GM18511 (cell line): ENCODE measurements around the gene AKR1C2.
"Not testable (repeated sequence)": the region's sequence is repeated elsewhere in the genome, so short reads cannot be mapped to it uniquely, and the experiment has no call there.

Experiments
- ATAC-seq: cut with Tn5 transposase; IDR thresholded peaks from one replicate; pipeline ENCODE4 v1.9.1; 2021; ENCODE audit warnings: mild to moderate bottlenecking, moderate library complexity; ENCODE audit not compliant: unreplicated experiment

Gene AKR1C2

DNA sequence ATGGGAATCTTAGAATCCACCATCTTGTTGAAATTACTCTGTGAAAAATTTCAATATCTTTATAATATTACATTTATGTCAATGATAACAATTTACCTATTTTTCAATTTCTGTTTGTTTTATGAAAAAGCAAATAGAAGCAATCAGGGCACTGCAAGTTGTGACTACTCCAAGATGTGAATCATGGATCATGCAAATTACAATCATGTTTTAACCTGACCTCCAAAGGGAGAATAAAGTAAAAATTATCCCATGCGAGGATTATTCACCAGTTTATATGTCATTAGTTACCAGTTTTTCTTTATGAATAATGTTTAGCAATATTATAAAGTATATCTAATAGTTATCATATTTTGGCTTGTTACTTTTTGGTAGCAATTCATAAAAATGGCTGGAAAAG lies 41.3 kb downstream of the AKR1C2 start:
- ATAC-seq, result not testable (repeated sequence)

DNA sequence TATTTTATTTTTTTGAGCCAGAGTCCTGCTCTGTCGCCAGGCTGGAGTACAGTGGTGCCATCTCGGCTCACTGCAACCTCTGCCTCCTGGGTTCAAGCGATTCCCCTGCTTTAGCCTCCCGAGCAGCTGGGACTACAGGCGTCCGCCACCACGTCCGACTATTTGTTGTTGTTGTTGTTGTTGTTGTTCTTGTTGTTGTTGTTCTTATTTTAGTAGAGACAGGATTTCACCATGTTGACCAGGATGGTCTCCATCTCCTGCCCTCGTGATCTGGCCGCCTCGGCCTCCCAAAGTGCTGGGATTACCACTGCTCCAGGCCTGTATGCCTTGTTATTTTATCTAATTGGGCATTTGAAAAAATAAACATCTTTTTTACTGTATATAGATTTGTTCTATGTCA lies 42.1 kb downstream of the AKR1C2 start:
- not testable (repeated sequence) for ATAC-seq

DNA sequence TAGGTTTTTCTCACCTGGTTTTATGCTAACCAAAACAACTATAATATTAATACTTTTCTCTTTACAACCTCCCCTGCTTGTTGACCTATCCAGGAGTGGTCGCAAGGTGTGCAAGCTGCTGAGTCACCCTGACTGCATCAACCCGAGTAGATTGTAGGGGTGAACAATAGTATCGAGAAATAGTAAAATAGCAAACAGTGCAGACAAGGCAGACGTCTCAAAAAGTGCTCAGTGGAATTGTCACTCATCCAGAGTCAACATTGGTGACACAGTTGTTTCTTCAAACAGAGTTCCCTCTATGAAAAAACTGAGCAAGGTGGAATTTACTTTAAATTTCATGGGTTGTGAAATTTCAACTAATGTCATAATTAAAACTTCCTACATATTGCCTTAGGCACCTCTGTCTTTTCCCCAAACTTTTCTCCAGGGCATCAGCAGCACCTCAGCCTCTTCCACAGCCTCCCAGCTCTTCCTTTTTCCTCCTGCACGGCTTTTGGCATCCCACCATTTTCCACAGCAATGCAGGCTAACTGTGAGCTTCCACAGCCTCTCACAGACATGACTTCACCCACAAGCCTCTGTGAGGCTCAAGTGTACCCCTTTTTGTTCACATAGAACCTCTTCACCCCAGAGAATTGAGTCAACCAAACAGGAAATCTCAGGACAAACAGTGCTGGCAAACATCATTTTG lies 46.6 kb downstream of the AKR1C2 start:
- not testable (repeated sequence) for ATAC-seq

DNA sequence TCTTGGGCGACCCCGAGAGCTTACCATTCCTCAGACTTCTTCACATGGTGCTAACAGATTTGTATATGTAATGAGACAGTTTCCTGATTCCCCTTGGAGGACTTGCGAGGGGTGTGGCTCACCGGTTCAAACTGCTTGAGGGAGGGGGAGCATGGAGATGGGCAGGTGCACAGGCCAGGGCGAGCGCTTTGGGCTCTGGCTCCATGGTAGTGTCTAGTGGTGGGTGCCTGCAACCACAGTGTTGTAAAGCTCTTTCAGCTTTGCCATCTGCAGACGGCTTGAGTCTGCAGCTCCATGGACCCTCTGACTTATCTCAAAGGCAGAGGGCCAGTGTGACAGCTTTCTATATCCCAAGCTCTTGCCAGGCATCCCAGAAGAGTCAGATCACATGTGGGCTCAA lies 47.6 kb downstream of the AKR1C2 start:
- not testable (repeated sequence) for ATAC-seq

DNA sequence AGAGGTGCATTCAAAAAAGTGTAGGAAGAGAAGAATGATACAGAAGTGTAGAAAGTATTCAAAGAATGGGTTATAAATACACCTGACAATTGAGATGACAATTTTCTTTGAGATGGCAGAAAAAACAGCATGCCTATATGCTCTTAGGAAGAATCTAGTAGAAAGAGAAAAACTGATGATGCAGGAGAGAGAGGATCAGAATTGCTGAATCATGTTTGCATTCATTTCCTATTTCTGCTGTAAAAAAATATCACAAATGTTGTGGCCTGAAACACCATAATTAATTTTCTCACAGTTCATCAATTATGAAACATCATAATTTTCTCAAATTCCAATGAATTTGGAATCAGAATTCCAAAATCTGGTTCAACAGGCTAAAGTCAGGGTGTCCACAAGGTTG lies 50.3 kb downstream of the AKR1C2 start:
- no peak for ATAC-seq

DNA sequence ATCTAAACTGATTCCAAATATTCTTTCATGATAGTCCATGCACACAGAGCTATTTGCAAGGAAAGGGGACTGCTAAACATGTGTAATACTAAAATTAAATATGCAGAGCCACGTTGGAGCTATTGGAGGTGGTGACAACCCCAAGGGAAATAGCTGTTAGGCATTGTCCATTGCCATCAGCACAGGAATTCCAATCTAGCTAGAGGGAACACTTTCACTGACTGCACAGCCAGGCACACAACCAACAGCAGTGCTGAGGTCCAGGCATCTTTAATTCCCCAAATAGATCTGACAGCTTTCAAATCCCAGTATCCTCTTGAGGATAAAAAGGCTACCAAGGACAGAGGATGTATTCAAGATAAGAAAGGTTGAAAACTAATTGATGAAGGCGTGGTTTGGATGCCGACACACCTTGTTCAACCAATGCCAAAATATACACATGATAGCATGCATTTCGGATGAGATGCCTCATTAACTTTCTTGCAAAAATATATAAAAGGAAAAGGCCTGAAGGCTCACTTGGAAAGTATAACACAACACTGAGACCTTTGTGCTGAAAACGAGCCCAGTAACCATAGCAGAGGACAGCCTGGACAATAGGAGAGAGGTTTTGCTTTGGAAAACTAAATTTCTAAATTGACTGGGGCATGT lies 52.0 kb downstream of the AKR1C2 start:
- ATAC-seq, result not testable (repeated sequence)

DNA sequence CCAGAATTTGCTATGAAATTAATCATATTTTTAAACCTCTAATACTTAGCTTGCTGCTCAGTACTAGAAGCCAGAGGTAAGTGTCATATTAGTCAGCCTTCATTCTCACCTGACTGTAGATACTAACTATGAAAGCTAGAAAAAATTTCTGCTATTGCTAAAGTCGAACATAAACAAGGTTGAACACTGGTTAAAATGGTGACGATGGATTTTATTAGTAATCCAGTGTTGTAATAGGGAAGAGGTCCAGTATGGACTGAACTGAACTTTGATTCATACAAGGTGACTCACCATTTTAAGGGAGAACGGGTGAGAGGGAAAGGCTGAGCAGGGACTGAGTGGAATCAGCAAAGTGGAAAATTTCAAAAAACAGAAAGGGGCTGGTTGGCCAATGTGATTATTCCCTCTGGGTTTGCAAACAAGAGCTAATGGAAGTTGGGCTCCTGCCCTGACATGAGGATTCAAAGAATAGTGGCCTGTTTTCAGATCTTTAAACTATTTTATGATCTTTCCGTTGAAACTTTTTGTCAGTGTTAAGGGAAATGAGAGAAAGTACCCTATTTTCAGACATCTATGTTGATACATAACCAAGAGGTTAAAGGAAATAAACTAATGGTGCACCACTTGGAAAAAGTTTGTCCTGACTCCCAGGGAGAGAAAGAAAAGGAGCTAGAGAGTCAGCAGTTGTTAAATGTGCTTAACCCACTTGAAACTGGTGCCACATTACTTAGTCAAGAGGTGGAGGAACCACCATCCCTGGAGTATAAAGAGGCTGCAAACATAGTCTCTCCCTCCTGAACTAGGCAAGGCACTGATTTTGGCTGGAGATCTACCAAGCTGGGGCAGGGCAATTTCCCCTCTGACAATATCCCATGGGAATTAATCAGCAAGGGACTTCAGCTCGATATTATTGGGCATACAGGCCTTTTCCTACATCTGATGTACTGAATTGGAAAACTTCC lies 55.7 kb downstream of the AKR1C2 start:
- no peak for ATAC-seq

DNA sequence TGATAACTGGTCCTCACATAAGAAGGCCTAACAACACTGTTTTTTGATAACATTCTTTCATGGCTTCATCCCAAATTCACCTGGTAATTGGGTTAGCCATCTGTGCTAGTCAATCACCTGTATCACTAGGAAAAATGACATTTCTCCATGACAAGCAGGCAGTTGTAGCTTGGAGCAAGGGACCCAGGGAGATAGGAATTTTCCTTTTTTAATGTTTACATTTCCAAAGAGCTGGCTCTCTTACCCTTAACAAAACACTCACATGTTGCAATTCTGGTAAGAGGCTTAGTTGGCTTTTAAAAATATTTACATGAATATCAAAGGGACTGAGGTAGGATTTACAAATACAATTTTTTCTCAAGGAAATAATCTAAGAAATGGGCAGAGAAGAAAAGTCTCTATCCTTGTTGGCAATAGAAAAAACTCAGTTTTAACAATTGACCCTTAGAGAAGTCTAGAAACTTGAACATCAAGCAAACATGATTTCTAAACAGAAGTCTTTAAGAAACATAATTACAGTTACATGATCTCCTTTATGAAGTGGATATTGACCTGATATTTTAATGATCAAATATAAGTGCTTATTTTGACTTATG lies 56.5 kb downstream of the AKR1C2 start:
- ATAC-seq, result no peak

DNA sequence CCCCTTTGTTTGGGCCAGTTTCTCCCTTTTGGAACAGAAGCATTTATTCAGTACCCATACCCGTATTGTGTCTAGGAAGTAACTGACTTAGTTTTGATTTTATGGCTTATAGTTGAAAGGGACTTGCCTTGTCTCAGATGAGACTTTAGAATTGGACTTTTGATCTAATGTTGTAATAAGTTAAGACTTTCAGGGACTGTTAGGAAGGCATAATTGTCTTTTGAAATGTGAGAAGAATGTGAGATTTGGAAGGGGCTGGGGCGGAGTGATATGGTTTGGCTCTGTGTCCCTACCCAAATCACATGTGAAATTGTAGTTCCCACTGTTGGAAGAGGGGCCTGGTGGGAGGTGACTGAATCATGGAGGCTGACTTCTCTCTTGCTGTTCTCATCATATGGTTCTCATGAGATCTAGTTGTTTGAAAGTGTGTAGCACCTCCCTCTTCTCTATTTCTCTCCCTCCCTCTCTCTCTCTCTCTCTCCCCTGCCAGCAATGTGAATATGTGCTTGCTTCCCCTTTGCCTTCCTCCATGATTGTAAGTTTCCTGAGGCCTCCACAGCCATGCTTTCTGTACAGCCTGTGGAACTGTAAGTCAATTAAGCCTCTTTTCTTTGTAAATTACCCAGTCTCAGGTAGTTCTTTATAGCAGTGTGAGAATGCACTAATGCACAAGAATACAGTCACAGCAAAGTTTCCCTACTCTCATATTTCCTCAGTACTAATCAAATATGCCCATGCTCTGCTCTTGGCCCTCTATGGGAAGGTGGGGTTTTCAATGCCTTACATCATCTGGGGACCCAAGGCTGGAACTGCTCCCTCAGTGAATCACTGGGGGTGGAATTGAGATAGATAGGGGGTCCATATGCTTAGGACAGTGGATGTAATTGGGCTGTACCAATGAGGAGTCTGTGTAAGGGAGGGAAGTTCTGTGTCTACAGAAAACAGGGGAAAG lies 57.6 kb downstream of the AKR1C2 start:
- no peak for ATAC-seq

DNA sequence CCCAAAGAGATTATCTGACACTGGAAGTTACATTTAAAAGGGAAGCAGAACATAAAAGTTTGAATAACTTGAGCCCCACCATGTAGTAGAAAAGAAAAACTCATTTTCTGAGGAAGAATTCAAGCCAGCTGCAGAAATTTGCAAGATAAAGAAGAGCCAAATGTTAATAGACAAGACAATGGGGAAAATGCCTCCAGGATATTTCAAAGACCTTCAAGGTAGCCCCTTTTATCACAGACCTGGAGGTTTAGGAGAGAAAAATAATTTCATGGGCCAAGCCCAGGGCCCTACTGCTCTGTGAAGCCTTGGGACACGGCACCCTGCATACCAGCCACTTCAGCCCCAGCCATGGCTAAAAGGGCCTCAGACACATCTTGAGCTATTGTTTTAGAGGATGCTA lies 58.8 kb downstream of the AKR1C2 start:
- ATAC-seq, result no peak

DNA sequence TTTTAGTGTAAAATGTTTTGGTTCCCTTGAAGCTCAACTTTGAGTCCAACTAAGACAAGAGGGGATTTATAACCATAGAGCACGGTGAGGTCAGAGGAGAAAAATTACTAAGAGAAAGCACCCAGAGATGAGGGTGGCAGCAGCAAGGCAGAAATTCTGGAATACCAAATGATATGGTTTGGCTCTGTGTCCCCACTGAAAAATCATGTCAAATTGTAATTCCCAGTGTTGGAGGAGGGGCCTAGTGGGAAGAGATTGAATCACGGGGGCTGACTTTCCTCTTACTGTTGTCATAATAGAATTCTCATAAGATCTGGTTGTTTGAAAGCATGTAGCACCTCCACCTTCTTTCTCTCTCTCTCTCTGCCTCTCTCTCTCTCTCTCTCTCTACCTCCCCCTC lies 59.8 kb downstream of the AKR1C2 start:
- no peak for ATAC-seq

DNA sequence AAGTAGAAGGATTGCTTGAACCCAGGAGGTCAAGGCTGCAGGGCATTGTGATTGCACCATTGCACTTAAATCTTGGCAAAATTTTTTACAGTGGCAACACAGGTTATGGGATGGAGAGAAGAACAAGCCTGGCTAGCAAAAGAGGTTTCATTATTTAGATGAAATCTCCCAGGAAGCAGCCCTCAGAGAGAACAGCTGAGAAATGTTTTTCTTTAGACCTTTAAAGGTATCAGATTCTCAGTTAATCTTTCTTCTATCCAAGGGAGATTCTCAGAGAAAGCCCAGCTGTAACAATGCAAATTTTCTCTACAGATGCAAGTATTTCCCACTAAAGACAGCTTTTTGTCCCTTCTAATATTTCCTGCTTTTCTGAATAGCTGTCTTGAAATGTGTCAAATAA lies 60.2 kb downstream of the AKR1C2 start:
- ATAC-seq, result not testable (repeated sequence)

DNA sequence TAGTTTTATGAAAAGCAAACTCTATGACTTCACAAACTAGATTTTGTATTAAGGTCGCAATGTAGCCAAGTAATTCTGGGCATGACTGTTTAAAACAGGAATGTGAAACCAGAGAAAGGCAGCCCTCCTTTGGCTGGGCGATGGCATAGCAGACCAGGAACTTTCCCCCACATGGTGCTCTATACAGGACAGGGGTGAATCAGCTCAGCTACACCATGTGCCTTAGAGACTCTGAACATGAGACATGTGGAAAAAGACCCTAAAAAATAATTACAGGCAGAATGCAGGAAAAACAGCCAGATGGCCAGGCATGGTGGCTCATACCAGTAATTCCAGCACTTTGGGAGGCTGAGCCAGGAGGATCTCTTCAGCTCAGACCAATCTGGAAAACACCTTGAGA lies 60.7 kb downstream of the AKR1C2 start:
- not testable (repeated sequence) for ATAC-seq

DNA sequence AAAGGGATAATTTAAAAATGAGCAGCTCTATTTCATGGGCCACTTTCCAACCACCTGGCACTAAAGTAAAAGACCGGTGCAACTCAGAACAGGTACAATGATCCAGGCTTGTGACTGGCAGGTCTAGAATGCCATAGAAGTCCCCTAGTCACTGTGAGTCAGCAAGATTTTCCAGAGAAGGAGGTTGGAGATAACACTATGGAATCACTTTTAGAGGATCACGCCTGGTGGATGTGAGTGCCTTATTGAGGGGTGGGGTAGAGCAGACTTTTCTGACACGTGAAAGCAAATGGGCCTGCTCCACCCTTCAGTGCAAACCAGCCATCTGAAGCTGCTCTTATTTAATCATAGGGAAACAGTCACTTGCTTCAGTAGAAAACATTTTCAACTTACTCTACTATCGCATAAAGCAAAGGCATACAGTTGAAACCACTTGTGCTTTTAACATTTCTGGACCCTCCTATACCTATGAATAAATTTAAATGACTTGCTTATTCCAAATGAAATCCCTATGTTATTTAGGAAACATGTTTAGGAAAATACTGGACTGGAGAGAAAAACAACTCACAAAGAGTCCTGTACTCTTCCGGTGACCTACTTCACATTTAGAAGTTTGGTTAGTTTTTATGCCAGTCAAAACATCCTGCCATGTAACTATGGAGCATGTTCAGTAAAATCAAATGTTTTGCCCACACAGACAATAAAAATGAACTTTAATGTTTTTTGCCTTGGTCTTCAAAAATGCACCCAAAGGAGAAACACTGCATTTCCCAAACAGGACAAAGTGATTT lies 61.9 kb downstream of the AKR1C2 start:
- ATAC-seq, result no peak

DNA sequence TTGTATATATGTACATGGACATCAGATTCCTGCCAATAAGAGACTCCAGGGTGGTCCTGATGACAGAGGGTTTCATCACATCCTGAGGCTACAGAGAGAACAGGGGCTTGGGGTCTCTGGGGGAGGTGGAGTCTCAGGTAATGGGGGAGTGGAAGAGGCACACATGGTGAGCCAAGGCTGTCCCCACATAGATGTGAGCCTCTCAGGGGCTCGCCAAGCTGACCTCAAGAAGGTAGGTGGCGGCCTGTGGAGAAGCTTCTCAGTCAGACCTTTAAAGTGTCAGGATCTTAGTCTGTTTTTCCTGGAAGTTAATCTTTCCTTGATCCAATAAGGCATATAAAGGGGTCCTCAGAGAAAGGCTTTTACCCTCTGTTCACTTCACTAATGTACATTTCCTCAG lies 62.7 kb downstream of the AKR1C2 start:
- ATAC-seq, result not testable (repeated sequence)

DNA sequence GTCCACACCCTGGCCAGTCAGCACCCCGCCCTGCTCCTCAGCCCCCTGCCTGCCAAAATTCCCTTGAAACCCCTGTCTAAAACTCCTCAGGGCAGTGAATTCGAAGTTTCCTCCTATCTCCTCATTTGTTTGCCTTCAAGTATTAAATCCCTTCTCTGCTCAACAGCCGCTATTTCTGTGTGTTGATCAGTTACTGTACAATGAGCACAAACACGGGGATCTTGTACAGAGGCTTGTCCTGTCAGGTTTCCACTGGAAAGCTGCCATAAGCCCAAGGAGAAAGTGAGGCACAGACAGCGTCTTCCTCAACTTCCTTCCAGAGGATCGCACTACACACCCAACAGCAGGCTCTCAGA lies 63.6 kb downstream of the AKR1C2 start:
- ATAC-seq, result not testable (repeated sequence)

DNA sequence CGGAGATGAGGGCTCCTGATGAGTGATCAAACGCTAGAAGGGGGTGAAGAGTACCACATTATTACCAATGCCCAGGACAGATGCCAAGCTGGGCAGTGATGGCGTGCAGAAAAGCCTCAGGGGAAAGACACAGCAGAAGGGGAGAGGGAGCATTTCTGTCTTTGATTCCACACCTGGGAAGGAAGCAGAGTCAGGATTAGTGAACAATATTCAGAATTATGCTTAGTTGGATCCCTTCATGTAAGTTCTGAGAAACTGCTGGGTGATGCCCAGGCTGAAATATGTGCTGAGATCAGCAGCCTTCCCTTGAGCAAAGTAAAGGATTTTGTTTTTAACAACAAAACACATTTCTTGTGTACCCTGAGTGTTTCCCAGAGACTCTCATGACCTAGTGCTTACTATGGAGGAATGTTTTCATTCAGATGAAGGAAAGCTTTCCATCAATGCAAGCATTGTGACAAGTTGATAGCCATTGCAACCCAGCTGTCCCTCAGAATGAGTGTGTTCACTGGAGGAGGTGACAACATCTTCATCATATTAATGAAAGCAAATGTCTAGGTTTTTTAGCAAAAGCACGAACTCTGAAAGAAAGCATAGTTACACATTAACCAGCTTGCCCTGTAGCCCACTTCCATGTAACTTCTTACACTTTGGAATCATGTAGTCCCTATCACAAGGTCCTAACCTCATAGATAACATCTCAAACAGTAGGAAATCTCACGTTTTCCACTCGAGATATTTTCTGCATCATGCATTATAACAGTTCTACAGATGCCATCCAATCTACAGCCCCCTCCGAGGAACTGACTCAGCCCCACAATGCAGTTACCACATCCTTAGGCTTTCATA lies 64.2 kb downstream of the AKR1C2 start:
- no peak for ATAC-seq
